ENCODE measurements around the gene GSK3B.
"Not testable (repeated sequence)": the region's sequence is repeated elsewhere in the genome, so short reads cannot be mapped to it uniquely, and the experiment has no call there.

The GSK3B gene

GRCh38 chr3:119927190-119927589, 167.1 kb downstream of the GSK3B start:
- DNase-seq, result no peak

GRCh38 chr3:119924111-119925094, 169.8 kb downstream of the GSK3B start:
- no peak for DNase-seq

GRCh38 chr3:119918992-119919933, 175.0 kb downstream of the GSK3B start:
- DNase-seq, result no peak

- no peak for DNase-seq
Measured at GRCh38 chr3:119913021-119913420, 181.2 kb downstream of the GSK3B start.

- no peak for DNase-seq
Measured at GRCh38 chr3:119912220-119912619, 182.0 kb downstream of the GSK3B start.

GRCh38 chr3:119911748-119912147, 182.5 kb downstream of the GSK3B start:
- DNase-seq, result no peak

GRCh38 chr3:119902061-119902460, 192.2 kb downstream of the GSK3B start:
- no peak for DNase-seq

- no peak for DNase-seq
Measured at GRCh38 chr3:119901148-119901547, 193.1 kb downstream of the GSK3B start.

- DNase-seq, result no peak
Measured at GRCh38 chr3:119899192-119899511, 195.1 kb downstream of the GSK3B start.

GRCh38 chr3:119898478-119899191, 195.6 kb downstream of the GSK3B start:
- DNase-seq, result no peak

GRCh38 chr3:119894195-119894594, 200.1 kb downstream of the GSK3B start:
- no peak for DNase-seq

GRCh38 chr3:119893769-119894168, 200.5 kb downstream of the GSK3B start:
- DNase-seq, result no peak

- no peak for DNase-seq
Measured at GRCh38 chr3:119891944-119892721, 202.1 kb downstream of the GSK3B start.

GRCh38 chr3:119888681-119889080, 205.6 kb downstream of the GSK3B start:
- DNase-seq, result not testable (repeated sequence)

- DNase-seq, result no peak
Measured at GRCh38 chr3:119885746-119886530, 208.3 kb downstream of the GSK3B start.

GRCh38 chr3:119884161-119884557, 210.1 kb downstream of the GSK3B start:
- DNase-seq, result no peak

GRCh38 chr3:119883461-119884160, 210.6 kb downstream of the GSK3B start:
- DNase-seq, result no peak

GRCh38 chr3:119880966-119881365, 213.3 kb downstream of the GSK3B start:
- DNase-seq, result no peak

- DNase-seq, result no peak
Measured at GRCh38 chr3:119873646-119874045, 220.6 kb downstream of the GSK3B start.

- no peak for DNase-seq
Measured at GRCh38 chr3:119872773-119873172, 221.5 kb downstream of the GSK3B start.

- no peak for DNase-seq
Measured at GRCh38 chr3:119871571-119871970, 222.7 kb downstream of the GSK3B start.

Measured in NCI-H345 (cell line).